DND-41 (cell line): ENCODE measurements around the gene PROK2.

Source experiments
- ATAC-seq: fragments of 200-7000 bp; cut with Tn5 transposase; 3 replicates; pipeline ENCODE4 v1.9.1; 2021; ENCODE audit warnings: low read depth; ENCODE audit not compliant: insufficient read depth
- DNase-seq: peaks from one replicate; pipeline ENCODE4 v3.0.0-alpha.2; 2020
- H2AFZ ChIP-seq: 2 replicates; pipeline ENCODE4 v1.6.0; 2012; ENCODE audit warnings: low read depth, low read length
- H3K27ac ChIP-seq: 2 replicates; pipeline ENCODE4 v1.5.1; 2012; ENCODE audit warnings: low read length, inconsistent platforms
- H3K27me3 ChIP-seq: fragments of 200-600 bp; sonication (generic); 2 replicates; pipeline ENCODE4 v1.6.0; 2012; ENCODE audit warnings: low read length, mild to moderate bottlenecking, inconsistent platforms; ENCODE audit not compliant: insufficient read depth, poor library complexity
- H3K36me3 ChIP-seq: 2 replicates; pipeline ENCODE4 v1.5.1; 2012; ENCODE audit warnings: low read length, inconsistent platforms; ENCODE audit not compliant: insufficient read depth
- H3K4me1 ChIP-seq: 2 replicates; pipeline ENCODE4 v1.5.1; 2012; ENCODE audit warnings: mild to moderate bottlenecking, low read length; ENCODE audit not compliant: insufficient read depth
- H3K4me2 ChIP-seq: 2 replicates; pipeline ENCODE4 v1.6.0; 2012; ENCODE audit warnings: mild to moderate bottlenecking, moderate library complexity, low read length, inconsistent platforms; ENCODE audit not compliant: insufficient read depth
- H3K4me3 ChIP-seq, 2 experiments: fragments of 200-600 bp in 1 of 2; shearing (Covaris generic) in 1 of 2; 2 replicates each; pipeline ENCODE4 v1.5.1; 2012 to 2016; ENCODE audit warnings: inconsistent platforms in 2 of 2, low read length in 2 of 2, mild to moderate bottlenecking in 2 of 2, low read depth in 1 of 2, moderate library complexity in 1 of 2
- H3K79me2 ChIP-seq: 2 replicates; pipeline ENCODE4 v1.6.0; 2012; ENCODE audit warnings: low read length, inconsistent platforms; ENCODE audit not compliant: insufficient read depth
- H3K9ac ChIP-seq: 2 replicates; pipeline ENCODE4 v1.6.0; 2012; ENCODE audit warnings: low read depth, mild to moderate bottlenecking, inconsistent platforms, low read length, moderate library complexity
- H3K9me3 ChIP-seq: 2 replicates; pipeline ENCODE4 v1.5.1; 2012; ENCODE audit warnings: low read length, moderate library complexity, mild to moderate bottlenecking, inconsistent platforms; ENCODE audit not compliant: insufficient read depth, severe bottlenecking
- H4K20me1 ChIP-seq: 2 replicates; pipeline ENCODE4 v1.6.0; 2012; ENCODE audit warnings: low read length; ENCODE audit not compliant: insufficient read depth
- CTCF ChIP-seq: IDR thresholded peaks from 2 replicates; pipeline ENCODE4 v1.5.1; 2012; ENCODE audit warnings: borderline replicate concordance, low read length, moderate library complexity, mild to moderate bottlenecking; ENCODE audit not compliant: poor library complexity, severe bottlenecking; ENCODE audit errors: extremely low read depth
- EZH2 ChIP-seq: IDR thresholded peaks from 3 replicates; pipeline ENCODE4 v1.6.1; 2012; ENCODE audit warnings: borderline replicate concordance, low read depth, mild to moderate bottlenecking, moderate library complexity, low read length, inconsistent platforms; ENCODE audit not compliant: severe bottlenecking

The PROK2 gene

GRCh38 chr3:71744738-71745137 is 40.2 kb downstream of the PROK2 start:
- TF ChIP-seq CTCF (no peak), EZH2 (no peak)
- no peak overlapping the region for H3K27ac ChIP-seq
- H3K36me3 ChIP-seq, result no peaks in the 10 kb centered on the region
- H4K20me1 ChIP-seq, result no peaks in the 10 kb centered on the region
- no peak overlapping the region for H2AFZ ChIP-seq
- H3K4me3 ChIP-seq, result no peak overlapping the region
- peaks cover 9% of the 10 kb centered on the region for H3K9me3 ChIP-seq
- H3K4me2 ChIP-seq, result no peak overlapping the region
- H3K27me3 ChIP-seq, result no peaks in the 10 kb centered on the region
- H3K79me2 ChIP-seq, result no peaks in the 10 kb centered on the region
- DNase-seq (no peak), ATAC-seq (no peak)
- H3K9ac ChIP-seq, result no peak overlapping the region
- no peaks in the 10 kb centered on the region for H3K4me1 ChIP-seq

DNA sequence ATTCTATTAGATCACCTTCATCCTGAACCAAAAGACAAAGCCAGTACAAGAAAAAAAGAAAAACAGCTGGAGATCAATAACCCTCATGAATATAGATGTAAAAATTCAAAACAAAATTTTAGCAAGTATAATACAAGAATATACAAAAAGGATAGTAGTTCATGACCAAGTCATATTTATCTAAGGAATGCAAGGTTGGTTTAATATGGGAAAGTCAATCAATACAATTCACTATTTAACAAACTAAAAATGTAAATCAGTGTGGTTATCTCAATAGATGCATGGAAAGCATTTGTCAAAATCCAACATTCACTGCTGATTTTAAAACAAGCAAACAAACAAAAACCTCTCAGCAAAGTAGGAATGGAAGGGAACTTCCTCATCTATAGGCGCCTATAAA is 42.3 kb downstream of the PROK2 start:
- no peaks in the 10 kb centered on the region for H4K20me1 ChIP-seq
- peaks cover 4% of the 10 kb centered on the region for H3K27me3 ChIP-seq
- no peaks in the 10 kb centered on the region for H3K4me1 ChIP-seq
- TF ChIP-seq EZH2 (no peak), CTCF (no peak)
- H2AFZ ChIP-seq, result no peak overlapping the region
- H3K4me2 ChIP-seq, result no peak overlapping the region
- no peak overlapping the region for H3K27ac ChIP-seq
- no peak overlapping the region for H3K9ac ChIP-seq
- ATAC-seq, result no peak
- H3K9me3 ChIP-seq, result peaks cover 9% of the 10 kb centered on the region
- no peak overlapping the region for H3K4me3 ChIP-seq
- H3K36me3 ChIP-seq, result no peaks in the 10 kb centered on the region
- DNase-seq, result no peak
- no peaks in the 10 kb centered on the region for H3K79me2 ChIP-seq

DNA sequence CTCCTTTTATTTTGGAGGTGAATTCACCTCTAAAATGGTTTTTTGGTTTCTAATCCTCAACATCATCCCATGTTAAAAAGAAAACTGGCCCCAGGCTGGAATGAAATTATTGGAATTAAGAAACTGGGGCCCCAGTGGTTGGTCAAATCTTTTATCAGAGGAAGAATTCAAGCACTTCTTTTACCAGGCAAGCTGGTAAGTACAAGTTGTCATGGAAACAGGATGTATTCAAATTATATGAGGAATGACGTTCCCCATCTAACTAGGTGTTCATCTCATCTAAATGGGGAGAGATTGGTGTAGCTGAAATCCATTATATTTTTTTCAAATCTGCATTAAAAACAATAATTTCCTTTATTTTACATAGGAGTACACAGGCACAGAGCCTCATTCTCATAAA is 50.1 kb downstream of the PROK2 start:
- no peaks in the 10 kb centered on the region for H3K36me3 ChIP-seq
- no peak for DNase-seq
- no peak for ATAC-seq

More for the DNA sequence above, 50.1 kb downstream of the PROK2 start:
- no peaks in the 10 kb centered on the region for H4K20me1 ChIP-seq
- no peak overlapping the region for H2AFZ ChIP-seq
- TF ChIP-seq CTCF (no peak), EZH2 (no peak)
- H3K79me2 ChIP-seq, result no peaks in the 10 kb centered on the region
- peaks cover 4% of the 10 kb centered on the region for H3K27me3 ChIP-seq
- no peak overlapping the region for H3K27ac ChIP-seq
- H3K9ac ChIP-seq, result no peak overlapping the region
- no peak overlapping the region for H3K4me2 ChIP-seq
- no peak overlapping the region for H3K4me3 ChIP-seq
- H3K4me1 ChIP-seq, result peaks cover 2% of the 10 kb centered on the region
- H3K9me3 ChIP-seq, result no peaks in the 10 kb centered on the region
